B cell (primary cell): ENCODE data around the gene SLC2A5.

Experiments used
- CTCF ChIP-seq: fragments of 200-600 bp; IDR thresholded peaks from one replicate; pipeline ENCODE4 v1.8.0; 2022; ENCODE audit warnings: antibody characterized with exemption, mild to moderate bottlenecking
- EZH2 ChIP-seq: IDR thresholded peaks from 2 replicates; pipeline ENCODE4 v1.6.1; 2012; ENCODE audit warnings: borderline replicate concordance, low read depth, mild to moderate bottlenecking, moderate library complexity, low read length; ENCODE audit not compliant: insufficient read depth, poor library complexity, severe bottlenecking

DNA sequence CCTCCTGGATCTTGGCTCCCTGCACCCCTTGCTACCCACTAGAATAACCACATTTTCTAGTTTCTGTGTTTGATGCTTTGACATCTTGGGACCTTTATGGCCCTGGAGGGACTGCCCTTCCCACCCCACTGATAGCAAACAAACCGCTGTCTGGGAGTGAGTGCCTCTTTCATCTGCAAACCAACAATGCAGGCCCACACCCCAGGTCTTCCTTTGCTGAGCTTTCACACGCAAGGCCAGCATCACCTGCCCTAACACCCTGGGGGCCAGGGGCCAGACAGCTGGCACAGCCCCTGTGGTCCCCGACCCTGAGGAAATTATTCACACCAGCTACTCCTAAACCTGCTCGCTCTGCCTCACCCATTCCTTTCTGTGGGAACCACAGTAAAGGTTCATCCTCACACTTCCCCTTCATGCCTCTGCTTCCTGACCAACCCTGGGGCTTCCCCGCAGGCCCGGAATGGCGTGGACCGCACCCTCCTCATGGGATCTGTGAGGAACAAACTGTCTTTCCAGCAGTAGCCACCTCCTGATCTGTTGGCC, 58.6 kb downstream of the SLC2A5 start:
- TF ChIP-seq CTCF: no peak
- no peak for TF ChIP-seq EZH2
